Peyer's patch (tissue), 4 donors: ENCODE measurements around the gene LRFN4. TPM values are rescaled to one million over a fixed set of nuclear protein-coding genes. Genes with fewer than 3 reads are reported as not detected.

Source experiments
- DNase-seq, 3 donors: peaks; one replicate each; pipeline ENCODE4 v3.0.0-alpha.2; 2017 to 2019
- H3K27ac ChIP-seq, 4 donors: fragments of 200-600 bp; sonication (generic); one replicate each; pipeline ENCODE4 v1.5.1; 2016 to 2019
- H3K27me3 ChIP-seq, 2 donors: fragments of 200-600 bp; sonication (generic); one replicate each; pipeline ENCODE4 v1.5.1; 2019
- H3K36me3 ChIP-seq, 3 donors: fragments of 200-600 bp; sonication (generic); one replicate each; pipeline ENCODE4 v1.5.1; 2016 to 2019
- H3K4me1 ChIP-seq, 4 donors: fragments of 200-600 bp; sonication (generic); one replicate each; pipeline ENCODE4 v1.5.1; 2016 to 2019
- H3K4me3 ChIP-seq, 4 donors: fragments of 200-600 bp; sonication (generic); 1 replicate in 3 of 4; 2 replicates in 1 of 4; pipeline ENCODE4 v1.5.1; 2016 to 2019; ENCODE audit warnings: mild to moderate bottlenecking in 1 of 4
- H3K9me3 ChIP-seq, 4 donors: fragments of 200-600 bp; sonication (generic); one replicate each; pipeline ENCODE4 v1.5.1; 2016 to 2019; ENCODE audit warnings: mild to moderate bottlenecking in 1 of 4
- CTCF ChIP-seq, 6 experiments: fragments of 450-650 bp in 4 of 6; fragments of 200-600 bp in 2 of 6; sonication (generic) in 1 of 6; IDR thresholded peaks; one replicate each; pipeline ENCODE4 v1.5.1; 2017 to 2019; ENCODE audit warnings: antibody characterized with exemption in 6 of 6, mild to moderate bottlenecking in 3 of 6, moderate library complexity in 1 of 6
- POLR2A ChIP-seq, 2 donors: fragments of 450-650 bp; IDR thresholded peaks; one replicate each; pipeline ENCODE4 v1.5.1; 2017; ENCODE audit warnings: antibody characterized with exemption in 2 of 2, mild to moderate bottlenecking in 2 of 2, moderate library complexity in 2 of 2
- total RNA-seq, 4 donors: library from RNA; depleted of rRNA; stranded (reverse); fragments of >200 nt; gene quantifications; one replicate each; pipeline ENCODE4 v1.1.0, GENCODE V29; 2016

Gene LRFN4
- total RNA-seq, 4 donors from 2014 or later, result 2.5 to 9.0 (median 4.3) TPM

DNA sequence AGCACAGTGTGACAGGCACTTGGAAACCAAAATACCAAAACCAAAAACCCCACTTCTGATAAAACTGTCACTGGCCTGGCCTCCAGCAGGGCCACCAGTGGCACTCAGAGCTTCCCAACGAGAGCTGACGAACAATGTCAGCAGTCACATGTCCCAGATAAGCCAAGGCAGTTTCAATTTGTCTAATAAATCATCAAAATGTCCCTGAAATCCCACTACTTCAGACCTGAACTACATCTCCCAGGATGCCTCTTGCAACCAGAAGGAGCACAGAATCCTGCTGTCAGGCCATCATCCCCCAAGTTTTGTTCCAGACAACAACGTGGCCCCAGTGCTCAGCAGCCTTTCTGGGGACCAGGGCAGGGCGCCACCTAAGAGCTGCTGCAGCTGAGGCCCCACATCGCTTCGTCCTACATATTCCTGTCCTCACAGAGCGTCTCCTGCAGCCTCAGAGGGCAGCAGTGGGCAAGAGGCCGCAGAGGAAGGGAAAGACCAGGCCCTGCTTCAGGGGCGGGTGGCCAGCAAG lies 25.1 kb downstream of the LRFN4 start:
- H3K9me3 ChIP-seq, result no peaks in the 10 kb centered on the region
- H3K4me3 ChIP-seq, result no peak overlapping the region
- peaks cover 0 to 4% (median 0%) of the 10 kb centered on the region in 4 donors for H3K4me1 ChIP-seq
- no peaks in the 10 kb centered on the region for H3K36me3 ChIP-seq
- no peak for DNase-seq
- H3K27me3 ChIP-seq, result no peaks in the 10 kb centered on the region
- TF ChIP-seq POLR2A (IDR thresholded peaks at IDR 0.05), result no peak
- TF ChIP-seq CTCF (IDR thresholded peaks at IDR 0.05), result no peak
- H3K27ac ChIP-seq, result no peak overlapping the region

- Histone ChIP-seq H3K4me3 (peak overlapping the region in 1 of 4 donors; percentile 6), H3K27ac (no peak overlapping the region), H3K4me1 (peaks cover 0 to 4% (median 0%) of the 10 kb centered on the region in 4 donors)
Observed at GRCh38 chr11:66882561-66883015, 25.7 kb downstream of the LRFN4 start.

GRCh38 chr11:66883016-66883965 lies 26.4 kb downstream of the LRFN4 start:
- Histone ChIP-seq H3K27ac (no peak overlapping the region), H3K4me3 (peak overlapping the region in 1 of 4 donors; percentile 6), H3K36me3 (no peaks in the 10 kb centered on the region), H3K27me3 (no peaks in the 10 kb centered on the region), H3K4me1 (peaks cover 0 to 4% (median 0%) of the 10 kb centered on the region in 4 donors), H3K9me3 (no peaks in the 10 kb centered on the region)
- TF ChIP-seq CTCF (IDR thresholded peaks at IDR 0.05) (peak; percentile 28 to 73 (median 59)), POLR2A (IDR thresholded peaks at IDR 0.05) (no peak)
- peak; percentile 45 to 86 (median 83) for DNase-seq

More at GRCh38 chr11:66882561-66883015, 25.7 kb downstream of the LRFN4 start:
- Histone ChIP-seq H3K27me3 (no peaks in the 10 kb centered on the region), H3K36me3 (no peaks in the 10 kb centered on the region), H3K9me3 (no peaks in the 10 kb centered on the region)
- no peak for TF ChIP-seq POLR2A (IDR thresholded peaks at IDR 0.05)
- TF ChIP-seq CTCF (IDR thresholded peaks at IDR 0.05), result no peak
- DNase-seq, result no peak

GRCh38 chr11:66884443-66884842 lies 27.6 kb downstream of the LRFN4 start:
- no peak for DNase-seq
- H3K4me1 ChIP-seq, result no peaks in the 10 kb centered on the region
- no peaks in the 10 kb centered on the region for H3K27me3 ChIP-seq
- H3K36me3 ChIP-seq, result no peaks in the 10 kb centered on the region
- H3K9me3 ChIP-seq, result no peaks in the 10 kb centered on the region
- no peak overlapping the region for H3K27ac ChIP-seq
- H3K4me3 ChIP-seq, result no peak overlapping the region
- TF ChIP-seq POLR2A (IDR thresholded peaks at IDR 0.05) (no peak), CTCF (IDR thresholded peaks at IDR 0.05) (no peak)

GRCh38 chr11:66885469-66885868 lies 28.6 kb downstream of the LRFN4 start:
- H3K27ac ChIP-seq, result no peak overlapping the region

More at GRCh38 chr11:66885469-66885868, 28.6 kb downstream of the LRFN4 start:
- no peak for DNase-seq
- TF ChIP-seq CTCF (IDR thresholded peaks at IDR 0.05), result no peak
- TF ChIP-seq POLR2A (IDR thresholded peaks at IDR 0.05), result no peak
- H3K36me3 ChIP-seq, result no peaks in the 10 kb centered on the region
- no peaks in the 10 kb centered on the region for H3K4me1 ChIP-seq
- no peaks in the 10 kb centered on the region for H3K9me3 ChIP-seq
- H3K27me3 ChIP-seq, result no peaks in the 10 kb centered on the region
- H3K4me3 ChIP-seq, result no peak overlapping the region
